Neural cell (in vitro differentiated cells): Measurements from ENCODE around the gene EIF2A.

ENCODE experiments used
- EP300 ChIP-seq: fragments of 450-650 bp; conservative IDR thresholded peaks from 2 replicates; pipeline ENCODE4 v1.6.1; 2014; ENCODE audit warnings: antibody characterized with exemption, mild to moderate bottlenecking, moderate library complexity; ENCODE audit not compliant: poor library complexity, severe bottlenecking
- POLR2AphosphoS5 ChIP-seq: IDR thresholded peaks from 2 replicates; pipeline ENCODE4 v1.6.1; 2012
- SMC3 ChIP-seq: fragments of 450-650 bp; conservative IDR thresholded peaks from 2 replicates; pipeline ENCODE4 v1.6.1; 2014; ENCODE audit warnings: antibody characterized with exemption, mild to moderate bottlenecking, moderate library complexity; ENCODE audit not compliant: poor library complexity
- TAF1 ChIP-seq: IDR thresholded peaks from 2 replicates; pipeline ENCODE4 v1.6.1; 2012; ENCODE audit warnings: low read depth
- TF ChIP-seq, protein P1 (sequence below): IDR thresholded peaks from 2 replicates; pipeline ENCODE4 v1.6.1; 2012; ENCODE audit warnings: borderline replicate concordance
- TF ChIP-seq, protein P2 (sequence below): fragments of 450-650 bp; IDR thresholded peaks from 2 replicates; pipeline ENCODE4 v1.5.1; 2014; ENCODE audit warnings: antibody characterized with exemption, mild to moderate bottlenecking, moderate library complexity; ENCODE audit not compliant: poor library complexity, severe bottlenecking

DNA sequence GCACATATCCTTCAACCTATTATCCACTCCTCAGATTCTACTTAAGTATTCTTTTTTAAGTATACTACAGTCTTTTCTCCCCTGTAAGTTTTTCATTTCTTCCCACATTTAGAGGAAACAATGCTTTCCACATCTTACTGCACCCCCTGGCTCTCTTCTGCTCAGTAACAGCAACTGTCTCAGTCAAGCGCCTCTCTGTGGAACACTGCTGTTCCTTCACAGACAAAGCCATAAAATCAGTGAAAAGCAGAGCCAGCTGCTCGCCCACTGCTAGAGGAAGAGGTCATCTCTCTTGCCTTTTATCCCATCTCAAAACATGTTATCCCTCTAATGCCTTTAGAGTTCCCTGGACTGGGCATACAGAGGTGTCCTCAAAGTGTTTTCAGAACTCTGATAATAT, 25.1 kb upstream of the EIF2A start:
- TF ChIP-seq, protein P1, sequence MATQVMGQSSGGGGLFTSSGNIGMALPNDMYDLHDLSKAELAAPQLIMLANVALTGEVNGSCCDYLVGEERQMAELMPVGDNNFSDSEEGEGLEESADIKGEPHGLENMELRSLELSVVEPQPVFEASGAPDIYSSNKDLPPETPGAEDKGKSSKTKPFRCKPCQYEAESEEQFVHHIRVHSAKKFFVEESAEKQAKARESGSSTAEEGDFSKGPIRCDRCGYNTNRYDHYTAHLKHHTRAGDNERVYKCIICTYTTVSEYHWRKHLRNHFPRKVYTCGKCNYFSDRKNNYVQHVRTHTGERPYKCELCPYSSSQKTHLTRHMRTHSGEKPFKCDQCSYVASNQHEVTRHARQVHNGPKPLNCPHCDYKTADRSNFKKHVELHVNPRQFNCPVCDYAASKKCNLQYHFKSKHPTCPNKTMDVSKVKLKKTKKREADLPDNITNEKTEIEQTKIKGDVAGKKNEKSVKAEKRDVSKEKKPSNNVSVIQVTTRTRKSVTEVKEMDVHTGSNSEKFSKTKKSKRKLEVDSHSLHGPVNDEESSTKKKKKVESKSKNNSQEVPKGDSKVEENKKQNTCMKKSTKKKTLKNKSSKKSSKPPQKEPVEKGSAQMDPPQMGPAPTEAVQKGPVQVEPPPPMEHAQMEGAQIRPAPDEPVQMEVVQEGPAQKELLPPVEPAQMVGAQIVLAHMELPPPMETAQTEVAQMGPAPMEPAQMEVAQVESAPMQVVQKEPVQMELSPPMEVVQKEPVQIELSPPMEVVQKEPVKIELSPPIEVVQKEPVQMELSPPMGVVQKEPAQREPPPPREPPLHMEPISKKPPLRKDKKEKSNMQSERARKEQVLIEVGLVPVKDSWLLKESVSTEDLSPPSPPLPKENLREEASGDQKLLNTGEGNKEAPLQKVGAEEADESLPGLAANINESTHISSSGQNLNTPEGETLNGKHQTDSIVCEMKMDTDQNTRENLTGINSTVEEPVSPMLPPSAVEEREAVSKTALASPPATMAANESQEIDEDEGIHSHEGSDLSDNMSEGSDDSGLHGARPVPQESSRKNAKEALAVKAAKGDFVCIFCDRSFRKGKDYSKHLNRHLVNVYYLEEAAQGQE: no peak
- TF ChIP-seq, protein P2, sequence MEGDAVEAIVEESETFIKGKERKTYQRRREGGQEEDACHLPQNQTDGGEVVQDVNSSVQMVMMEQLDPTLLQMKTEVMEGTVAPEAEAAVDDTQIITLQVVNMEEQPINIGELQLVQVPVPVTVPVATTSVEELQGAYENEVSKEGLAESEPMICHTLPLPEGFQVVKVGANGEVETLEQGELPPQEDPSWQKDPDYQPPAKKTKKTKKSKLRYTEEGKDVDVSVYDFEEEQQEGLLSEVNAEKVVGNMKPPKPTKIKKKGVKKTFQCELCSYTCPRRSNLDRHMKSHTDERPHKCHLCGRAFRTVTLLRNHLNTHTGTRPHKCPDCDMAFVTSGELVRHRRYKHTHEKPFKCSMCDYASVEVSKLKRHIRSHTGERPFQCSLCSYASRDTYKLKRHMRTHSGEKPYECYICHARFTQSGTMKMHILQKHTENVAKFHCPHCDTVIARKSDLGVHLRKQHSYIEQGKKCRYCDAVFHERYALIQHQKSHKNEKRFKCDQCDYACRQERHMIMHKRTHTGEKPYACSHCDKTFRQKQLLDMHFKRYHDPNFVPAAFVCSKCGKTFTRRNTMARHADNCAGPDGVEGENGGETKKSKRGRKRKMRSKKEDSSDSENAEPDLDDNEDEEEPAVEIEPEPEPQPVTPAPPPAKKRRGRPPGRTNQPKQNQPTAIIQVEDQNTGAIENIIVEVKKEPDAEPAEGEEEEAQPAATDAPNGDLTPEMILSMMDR: no peak
- TF ChIP-seq TAF1: no peak
- no peak for TF ChIP-seq EP300
- no peak for TF ChIP-seq SMC3
- TF ChIP-seq POLR2AphosphoS5: no peak
